Parathyroid adenoma (tissue), 2 donors: Measurements from ENCODE around the gene VSTM2L.

Source experiments
- H2AFZ ChIP-seq: fragments of 300-600 bp; sonication (generic); one replicate; pipeline ENCODE4 v1.7.0; 2017; ENCODE audit warnings: antibody characterized with exemption, mild to moderate bottlenecking
- H3K27ac ChIP-seq: fragments of 300-600 bp; sonication (generic); one replicate; pipeline ENCODE4 v1.7.0; 2017
- H3K27me3 ChIP-seq: fragments of 300-600 bp; sonication (generic); one replicate; pipeline ENCODE4 v1.7.0; 2017; ENCODE audit warnings: low read length; ENCODE audit not compliant: control insufficient read depth, insufficient read depth
- H3K36me3 ChIP-seq: fragments of 300-600 bp; sonication (generic); one replicate; pipeline ENCODE4 v1.7.0; 2017; ENCODE audit warnings: low read length; ENCODE audit not compliant: control insufficient read depth, insufficient read depth
- H3K4me1 ChIP-seq: fragments of 300-600 bp; sonication (generic); one replicate; pipeline ENCODE4 v1.7.0; 2017; ENCODE audit warnings: control low read depth
- H3K4me2 ChIP-seq: fragments of 300-600 bp; sonication (generic); one replicate; pipeline ENCODE4 v1.7.0; 2017; ENCODE audit warnings: low read length
- H3K4me3 ChIP-seq: fragments of 300-600 bp; sonication (generic); one replicate; pipeline ENCODE4 v1.7.0; 2017; ENCODE audit warnings: low read depth, low read length
- H3K79me2 ChIP-seq: fragments of 300-600 bp; sonication (generic); one replicate; pipeline ENCODE4 v1.7.0; 2017; ENCODE audit warnings: control low read depth
- H3K9ac ChIP-seq: fragments of 300-600 bp; sonication (generic); one replicate; pipeline ENCODE4 v1.7.0; 2017; ENCODE audit warnings: mild to moderate bottlenecking
- H3K9me3 ChIP-seq: fragments of 300-600 bp; sonication (generic); one replicate; pipeline ENCODE4 v1.7.0; 2017; ENCODE audit warnings: low read length; ENCODE audit not compliant: control insufficient read depth
- CTCF ChIP-seq: fragments of 300-600 bp; sonication (generic); IDR thresholded peaks from one replicate; pipeline ENCODE4 v1.7.0; 2017; ENCODE audit warnings: antibody characterized with exemption, mild to moderate bottlenecking
- donor health status: primary hyperparathyroidism.

Gene VSTM2L

GRCh38 chr20:37878835-37879599, 23.9 kb upstream of the VSTM2L start:
- TF ChIP-seq CTCF: no peak
- Histone ChIP-seq H2AFZ (no peak overlapping the region), H3K4me3 (no peak overlapping the region), H3K79me2 (no peaks in the 10 kb centered on the region), H3K27ac (no peak overlapping the region), H3K4me2 (no peak overlapping the region), H3K27me3 (no peaks in the 10 kb centered on the region), H3K9ac (no peak overlapping the region), H3K36me3 (no peaks in the 10 kb centered on the region), H3K4me1 (no peaks in the 10 kb centered on the region), H3K9me3 (no peaks in the 10 kb centered on the region)

DNA sequence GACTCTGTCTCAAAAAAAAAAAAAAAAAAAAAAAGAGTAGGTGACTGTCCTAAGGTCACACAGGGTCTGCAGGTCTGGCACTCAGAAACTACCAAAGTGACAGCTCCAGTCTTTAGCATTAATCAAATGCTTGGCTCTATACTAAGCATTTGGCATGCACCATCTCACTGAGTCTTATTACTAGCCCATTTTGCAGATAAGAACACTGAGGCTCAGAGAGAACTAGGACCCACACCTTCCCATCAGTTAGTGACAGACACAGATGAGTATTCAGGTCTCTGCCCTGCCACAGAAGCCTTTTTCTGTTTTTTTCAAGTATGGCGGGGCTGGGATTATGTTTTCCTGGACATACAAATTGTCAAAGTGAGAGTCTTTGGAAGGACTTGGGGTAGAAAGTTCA, 23.1 kb upstream of the VSTM2L start:
- Histone ChIP-seq H3K27me3 (no peaks in the 10 kb centered on the region), H3K4me2 (no peak overlapping the region), H3K9me3 (no peaks in the 10 kb centered on the region), H3K27ac (no peak overlapping the region), H3K79me2 (no peaks in the 10 kb centered on the region), H3K9ac (no peak overlapping the region), H2AFZ (no peak overlapping the region), H3K4me1 (no peaks in the 10 kb centered on the region), H3K4me3 (no peak overlapping the region), H3K36me3 (no peaks in the 10 kb centered on the region)
- TF ChIP-seq CTCF: no peak

- Histone ChIP-seq H3K9ac (no peak overlapping the region), H3K9me3 (no peaks in the 10 kb centered on the region), H3K4me2 (no peak overlapping the region), H3K27me3 (no peaks in the 10 kb centered on the region), H2AFZ (no peak overlapping the region), H3K4me3 (no peak overlapping the region), H3K36me3 (no peaks in the 10 kb centered on the region), H3K79me2 (no peaks in the 10 kb centered on the region), H3K4me1 (no peaks in the 10 kb centered on the region), H3K27ac (no peak overlapping the region)
- TF ChIP-seq CTCF: no peak
Observed at GRCh38 chr20:37880726-37881591, 22.0 kb upstream of the VSTM2L start.

GRCh38 chr20:37881601-37882343, 21.2 kb upstream of the VSTM2L start:
- TF ChIP-seq CTCF: no peak
- H3K27me3 ChIP-seq: no peaks in the 10 kb centered on the region
- no peak overlapping the region for H2AFZ ChIP-seq
- no peak overlapping the region for H3K9ac ChIP-seq
- H3K4me2 ChIP-seq: no peak overlapping the region
- H3K79me2 ChIP-seq: no peaks in the 10 kb centered on the region
- H3K9me3 ChIP-seq: no peaks in the 10 kb centered on the region
- no peak overlapping the region for H3K4me3 ChIP-seq
- H3K36me3 ChIP-seq: no peaks in the 10 kb centered on the region
- H3K4me1 ChIP-seq: no peaks in the 10 kb centered on the region
- H3K27ac ChIP-seq: no peak overlapping the region
